Stimulated activated CD8-positive, alpha-beta memory T cell treated with anti-CD3 and anti-CD28 coated beads, Interleukin-4, amount 100 ng/mL, for 48 hours (primary cell): ENCODE measurements around the gene C3orf52.

Source experiments
- DNase-seq: peaks from one replicate; pipeline ENCODE4 v3.0.0-alpha.2; 2020

Gene C3orf52

DNA sequence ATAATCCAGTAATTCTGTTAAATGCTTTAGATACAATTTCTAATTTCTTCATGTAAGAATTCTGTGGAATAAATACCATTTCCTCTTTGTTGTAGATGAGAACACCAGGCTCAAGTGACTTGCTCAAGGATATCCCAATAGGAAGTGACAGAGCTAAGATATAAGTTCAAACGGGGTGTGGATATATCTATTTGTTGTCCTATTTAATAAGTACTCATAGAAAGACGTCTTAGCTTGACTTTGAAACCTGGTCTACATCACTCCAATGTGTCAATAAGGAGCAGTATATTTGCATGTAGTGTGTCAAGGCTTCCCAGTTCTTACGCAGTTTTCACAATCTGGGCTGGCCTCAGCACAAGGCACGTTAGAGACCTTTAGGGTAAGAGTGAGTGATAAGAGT, 51.6 kb downstream of the C3orf52 start:
- no peak for DNase-seq

- no peak for DNase-seq
These were observed 52.2 kb downstream of the C3orf52 start for GRCh38 chr3:112138219-112138969.

- no peak for DNase-seq
These were observed 54.4 kb downstream of the C3orf52 start for GRCh38 chr3:112140584-112140983.

DNA sequence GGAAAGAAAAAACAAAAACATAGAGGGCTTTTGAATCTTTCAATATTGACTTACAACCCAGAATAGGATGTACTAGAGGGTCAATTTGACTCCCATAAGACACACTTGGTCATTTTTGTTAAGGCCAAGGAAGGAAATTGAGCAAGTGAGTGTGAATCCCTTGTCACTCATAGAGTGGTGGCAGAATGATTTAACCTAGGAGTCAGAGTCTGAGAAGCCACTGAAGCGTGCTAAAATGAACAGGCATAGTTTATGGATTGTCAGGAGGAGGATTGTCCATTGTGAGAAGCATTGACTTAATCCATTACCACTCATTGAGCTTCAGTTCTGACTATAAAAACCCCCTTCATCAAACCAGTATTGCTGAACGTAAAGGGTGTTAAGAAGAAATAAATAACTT, 55.1 kb downstream of the C3orf52 start:
- DNase-seq, result no peak

- no peak for DNase-seq
These were observed 57.1 kb downstream of the C3orf52 start for GRCh38 chr3:112143251-112143650.

DNA sequence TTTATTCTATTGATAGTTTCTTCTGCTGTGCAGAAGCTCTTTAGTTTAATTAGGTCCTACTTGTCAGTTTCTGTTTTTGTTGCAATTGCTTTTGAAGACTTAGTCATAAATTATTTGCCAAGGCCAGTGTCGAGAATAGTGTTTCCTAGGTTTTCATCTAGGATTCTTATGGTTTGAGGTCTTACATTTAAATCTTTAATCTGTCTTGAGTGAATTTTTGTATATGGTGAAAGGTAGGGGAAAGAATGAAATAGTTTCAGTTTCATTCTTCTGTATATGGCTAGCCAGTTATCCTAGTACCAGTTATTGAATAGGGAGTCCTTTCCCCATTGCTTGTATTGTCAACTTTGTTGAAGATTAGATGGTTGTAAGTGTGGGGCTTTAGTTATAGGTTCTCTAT, 57.5 kb downstream of the C3orf52 start:
- no peak for DNase-seq

DNA sequence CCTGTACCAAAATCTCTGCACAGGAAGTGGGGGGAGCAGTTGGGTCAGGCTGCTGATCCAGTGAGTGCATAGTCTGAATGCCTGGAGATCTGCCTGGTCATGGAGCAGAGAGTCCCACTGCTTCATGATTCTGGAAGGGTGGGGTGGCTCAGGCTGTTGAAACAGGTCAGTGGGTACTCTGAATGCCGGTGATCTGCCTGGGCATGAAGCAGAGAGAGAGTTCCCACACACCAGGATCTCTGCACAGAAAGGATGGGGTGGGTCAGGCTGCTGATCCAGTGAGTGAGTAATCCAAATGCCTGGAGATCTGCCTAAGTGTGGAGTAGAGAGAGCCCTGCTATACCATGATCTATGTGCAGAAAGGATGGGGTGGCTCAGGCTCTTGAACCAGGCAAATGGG, 62.9 kb downstream of the C3orf52 start:
- no peak for DNase-seq

GRCh38 chr3:112167758-112168157, 81.6 kb downstream of the C3orf52 start:
- no peak for DNase-seq
